ENCODE data around the gene RND1. TPM values are rescaled to one million over a fixed set of nuclear protein-coding genes. Genes with fewer than 3 reads are reported as not detected.

Gene RND1
- total and polyA plus RNA-seq, 2 of the 13 experiments (the other 11 are each of a cell fraction or from before 2014, with no cell fraction given) = 1.8 to 1.9 TPM

- TF ChIP-seq KAT2B (IDR thresholded peaks at IDR 0.05; ENCODE audit: borderline replicate concordance, low read depth, low read length) = no peak
- TF ChIP-seq, protein P1, sequence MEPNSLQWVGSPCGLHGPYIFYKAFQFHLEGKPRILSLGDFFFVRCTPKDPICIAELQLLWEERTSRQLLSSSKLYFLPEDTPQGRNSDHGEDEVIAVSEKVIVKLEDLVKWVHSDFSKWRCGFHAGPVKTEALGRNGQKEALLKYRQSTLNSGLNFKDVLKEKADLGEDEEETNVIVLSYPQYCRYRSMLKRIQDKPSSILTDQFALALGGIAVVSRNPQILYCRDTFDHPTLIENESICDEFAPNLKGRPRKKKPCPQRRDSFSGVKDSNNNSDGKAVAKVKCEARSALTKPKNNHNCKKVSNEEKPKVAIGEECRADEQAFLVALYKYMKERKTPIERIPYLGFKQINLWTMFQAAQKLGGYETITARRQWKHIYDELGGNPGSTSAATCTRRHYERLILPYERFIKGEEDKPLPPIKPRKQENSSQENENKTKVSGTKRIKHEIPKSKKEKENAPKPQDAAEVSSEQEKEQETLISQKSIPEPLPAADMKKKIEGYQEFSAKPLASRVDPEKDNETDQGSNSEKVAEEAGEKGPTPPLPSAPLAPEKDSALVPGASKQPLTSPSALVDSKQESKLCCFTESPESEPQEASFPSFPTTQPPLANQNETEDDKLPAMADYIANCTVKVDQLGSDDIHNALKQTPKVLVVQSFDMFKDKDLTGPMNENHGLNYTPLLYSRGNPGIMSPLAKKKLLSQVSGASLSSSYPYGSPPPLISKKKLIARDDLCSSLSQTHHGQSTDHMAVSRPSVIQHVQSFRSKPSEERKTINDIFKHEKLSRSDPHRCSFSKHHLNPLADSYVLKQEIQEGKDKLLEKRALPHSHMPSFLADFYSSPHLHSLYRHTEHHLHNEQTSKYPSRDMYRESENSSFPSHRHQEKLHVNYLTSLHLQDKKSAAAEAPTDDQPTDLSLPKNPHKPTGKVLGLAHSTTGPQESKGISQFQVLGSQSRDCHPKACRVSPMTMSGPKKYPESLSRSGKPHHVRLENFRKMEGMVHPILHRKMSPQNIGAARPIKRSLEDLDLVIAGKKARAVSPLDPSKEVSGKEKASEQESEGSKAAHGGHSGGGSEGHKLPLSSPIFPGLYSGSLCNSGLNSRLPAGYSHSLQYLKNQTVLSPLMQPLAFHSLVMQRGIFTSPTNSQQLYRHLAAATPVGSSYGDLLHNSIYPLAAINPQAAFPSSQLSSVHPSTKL (CRISPR knock-in tag; IDR thresholded peaks at IDR 0.05) = peak; percentile 52; the same call in 1 of the 2 replicates
- TF ChIP-seq ZNF652 (CRISPR knock-in tag; IDR thresholded peaks at IDR 0.05; ENCODE audit: borderline replicate concordance, low read depth) = no peak
- TF ChIP-seq CBX1 (IDR thresholded peaks at IDR 0.05; ENCODE audit: low read depth) = no peak
- no peak for TF ChIP-seq ASH2L (IDR thresholded peaks at IDR 0.05; ENCODE audit: insufficient read length, low read depth, low read length)
- TF ChIP-seq HMG20B (CRISPR knock-in tag; conservative IDR thresholded peaks at IDR 0.05) = no peak
- no peak for TF ChIP-seq ARNT (IDR thresholded peaks at IDR 0.05)
- no peak for TF ChIP-seq GMEB1 (CRISPR knock-in tag; IDR thresholded peaks at IDR 0.05; ENCODE audit: borderline replicate concordance)
- TF ChIP-seq, protein P2, sequence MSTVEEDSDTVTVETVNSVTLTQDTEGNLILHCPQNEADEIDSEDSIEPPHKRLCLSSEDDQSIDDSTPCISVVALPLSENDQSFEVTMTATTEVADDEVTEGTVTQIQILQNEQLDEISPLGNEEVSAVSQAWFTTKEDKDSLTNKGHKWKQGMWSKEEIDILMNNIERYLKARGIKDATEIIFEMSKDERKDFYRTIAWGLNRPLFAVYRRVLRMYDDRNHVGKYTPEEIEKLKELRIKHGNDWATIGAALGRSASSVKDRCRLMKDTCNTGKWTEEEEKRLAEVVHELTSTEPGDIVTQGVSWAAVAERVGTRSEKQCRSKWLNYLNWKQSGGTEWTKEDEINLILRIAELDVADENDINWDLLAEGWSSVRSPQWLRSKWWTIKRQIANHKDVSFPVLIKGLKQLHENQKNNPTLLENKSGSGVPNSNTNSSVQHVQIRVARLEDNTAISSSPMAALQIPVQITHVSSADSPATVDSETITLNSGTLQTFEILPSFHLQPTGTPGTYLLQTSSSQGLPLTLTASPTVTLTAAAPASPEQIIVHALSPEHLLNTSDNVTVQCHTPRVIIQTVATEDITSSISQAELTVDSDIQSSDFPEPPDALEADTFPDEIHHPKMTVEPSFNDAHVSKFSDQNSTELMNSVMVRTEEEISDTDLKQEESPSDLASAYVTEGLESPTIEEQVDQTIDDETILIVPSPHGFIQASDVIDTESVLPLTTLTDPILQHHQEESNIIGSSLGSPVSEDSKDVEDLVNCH (CRISPR knock-in tag; IDR thresholded peaks at IDR 0.05) = no peak
- TF ChIP-seq FOXP4 (CRISPR knock-in tag; IDR thresholded peaks at IDR 0.05) = no peak
- no peak for TF ChIP-seq NBN (conservative IDR thresholded peaks at IDR 0.05)
- no peak for TF ChIP-seq ZNF615 (CRISPR knock-in tag; IDR thresholded peaks at IDR 0.05; ENCODE audit: borderline replicate concordance)
- no peak for TF ChIP-seq ZNF326 (CRISPR knock-in tag; IDR thresholded peaks at IDR 0.05; ENCODE audit: borderline replicate concordance)
- no peak for TF ChIP-seq FIP1L1 (IDR thresholded peaks at IDR 0.05; ENCODE audit: borderline replicate concordance, insufficient read depth, low read depth, low read length)
- TF ChIP-seq ZNF816 (CRISPR knock-in tag; IDR thresholded peaks at IDR 0.05; ENCODE audit: borderline replicate concordance) = no peak
- no peak for TF ChIP-seq FOXM1 (CRISPR knock-in tag; IDR thresholded peaks at IDR 0.05)
- TF ChIP-seq REXO4 (CRISPR knock-in tag; IDR thresholded peaks at IDR 0.05; ENCODE audit: borderline replicate concordance) = no peak
Measured at GRCh38 chr12:48878548-48878947, 12.9 kb upstream of the RND1 start (continued).

All from HepG2 (cell line).